GM19239 (cell line): ENCODE data around the gene PPP2R5D.
"Not testable (repeated sequence)": the region's sequence is repeated elsewhere in the genome, so short reads cannot be mapped to it uniquely, and the experiment has no call there.

Experiments used
- DNase-seq: peaks from one replicate; pipeline ENCODE4 v3.0.0; 2011; ENCODE audit warnings: low spot score; ENCODE audit not compliant: insufficient read length
- FAIRE-seq: peaks from 2 replicates; lab custom pipeline; 2011; peaks lifted over from hg19 to GRCh38; lab: Jason Lieb, UNC

The PPP2R5D gene

GRCh38 chr6:42987533-42988451, 3.4 kb downstream of the PPP2R5D start:
- FAIRE-seq (no peak), DNase-seq (no peak)

GRCh38 chr6:42988486-42989020, 4.2 kb downstream of the PPP2R5D start:
- FAIRE-seq: no peak
- DNase-seq: no peak

GRCh38 chr6:42989923-42990322, 5.6 kb downstream of the PPP2R5D start:
- DNase-seq (no peak), FAIRE-seq (no peak)

- no peak for FAIRE-seq
- DNase-seq: no peak
These were observed 9.1 kb downstream of the PPP2R5D start for GRCh38 chr6:42993445-42993844.

- DNase-seq (no peak), FAIRE-seq (no peak)
These were observed 12.1 kb downstream of the PPP2R5D start for GRCh38 chr6:42996513-42996912.

- DNase-seq, FAIRE-seq: not testable (repeated sequence)
These were observed 13.8 kb downstream of the PPP2R5D start for GRCh38 chr6:42998205-42998604.

- FAIRE-seq: no peak
- no peak for DNase-seq
These were observed 17.5 kb downstream of the PPP2R5D start for GRCh38 chr6:43001843-43002242.

- DNase-seq (no peak), FAIRE-seq (no peak)
These were observed 21.5 kb downstream of the PPP2R5D start for GRCh38 chr6:43005844-43006243.

- DNase-seq (no peak), FAIRE-seq (no peak)
These were observed 21.9 kb downstream of the PPP2R5D start for GRCh38 chr6:43006251-43006650.

- FAIRE-seq (no peak), DNase-seq (no peak)
These were observed 22.8 kb downstream of the PPP2R5D start for GRCh38 chr6:43007126-43007525.

GRCh38 chr6:43009124-43009523, 24.8 kb downstream of the PPP2R5D start:
- no peak for FAIRE-seq
- no peak for DNase-seq

GRCh38 chr6:43011207-43011606, 26.8 kb downstream of the PPP2R5D start:
- FAIRE-seq: no peak
- DNase-seq: no peak

GRCh38 chr6:43012364-43012763, 28.0 kb downstream of the PPP2R5D start:
- DNase-seq (no peak), FAIRE-seq (no peak)

GRCh38 chr6:43013097-43013842, 28.9 kb downstream of the PPP2R5D start:
- no peak for FAIRE-seq
- no peak for DNase-seq

GRCh38 chr6:43013843-43014433, 29.6 kb downstream of the PPP2R5D start, which contains the start of the genes KLHDC3 and MEA1:
KLHDC3 (plus strand) TSS chr6:43014249; CDS start chr6:43017193, 2,944 bp downstream.
MEA1 (minus strand) TSS chr6:43013946; CDS start chr6:43013813, 133 bp downstream.
- FAIRE-seq (peak; percentile 98), DNase-seq (peak; percentile 96)

- DNase-seq: no peak
- no peak for FAIRE-seq
These were observed 30.1 kb downstream of the PPP2R5D start for GRCh38 chr6:43014434-43014909.

GRCh38 chr6:43016176-43016942, 32.0 kb downstream of the PPP2R5D start:
- FAIRE-seq (no peak), DNase-seq (no peak)

- FAIRE-seq (no peak), DNase-seq (no peak)
These were observed 32.6 kb downstream of the PPP2R5D start for GRCh38 chr6:43016943-43017334.

GRCh38 chr6:43019152-43019551, 34.8 kb downstream of the PPP2R5D start:
- FAIRE-seq: no peak
- DNase-seq: no peak
